DOHH2 (cell line): Measurements from ENCODE around the gene TUBAL3.

Source experiments
- H3F3A ChIP-seq: fragments of 200-600 bp; sonication (generic), shearing (Covaris generic); 2 replicates; pipeline ENCODE4 v1.6.0; 2016; ENCODE audit warnings: antibody characterized with exemption, mild to moderate bottlenecking; ENCODE audit not compliant: control insufficient read depth, insufficient read depth
- H3K27ac ChIP-seq: fragments of 200-600 bp; sonication (generic); 2 replicates; pipeline ENCODE4 v1.5.1; 2014; ENCODE audit warnings: low read depth, mild to moderate bottlenecking, low read length, moderate library complexity
- H3K27me3 ChIP-seq: fragments of 200-600 bp; sonication (generic); 2 replicates; pipeline ENCODE4 v1.6.1; 2014; ENCODE audit warnings: mild to moderate bottlenecking, low read length, mixed read lengths; ENCODE audit not compliant: control insufficient read depth
- H3K36me3 ChIP-seq: fragments of 200-600 bp; sonication (generic); 2 replicates; pipeline ENCODE4 v1.6.1; 2014; ENCODE audit warnings: mild to moderate bottlenecking, low read length, moderate library complexity, mixed read lengths; ENCODE audit not compliant: control insufficient read depth
- H3K4me1 ChIP-seq: fragments of 200-600 bp; sonication (generic); 2 replicates; pipeline ENCODE4 v1.6.1; 2014; ENCODE audit warnings: mild to moderate bottlenecking, low read length, mixed read lengths; ENCODE audit not compliant: control insufficient read depth
- H3K4me2 ChIP-seq: fragments of 200-600 bp; sonication (generic); 2 replicates; pipeline ENCODE4 v1.6.0; 2014; ENCODE audit warnings: mild to moderate bottlenecking, low read length, moderate library complexity
- H3K4me3 ChIP-seq: fragments of 200-600 bp; sonication (generic); 2 replicates; pipeline ENCODE4 v1.5.1; 2014; ENCODE audit warnings: mild to moderate bottlenecking, low read length, mixed read lengths
- H3K79me2 ChIP-seq: fragments of 200-600 bp; sonication (generic); 2 replicates; pipeline ENCODE4 v1.6.1; 2014; ENCODE audit warnings: mild to moderate bottlenecking, low read length, mixed read lengths; ENCODE audit not compliant: control insufficient read depth
- H3K9me2 ChIP-seq: fragments of 200-600 bp; sonication (generic); replicated peaks from 2 replicates; pipeline ENCODE4 v1.6.1; 2014; ENCODE audit warnings: mild to moderate bottlenecking, low read length, mixed read lengths; ENCODE audit not compliant: control insufficient read depth
- H3K9me3 ChIP-seq: fragments of 200-600 bp; sonication (generic); 2 replicates; pipeline ENCODE4 v1.6.1; 2014; ENCODE audit warnings: antibody characterized with exemption, low read length, mixed read lengths; ENCODE audit not compliant: control insufficient read depth, insufficient read depth
- H4K20me1 ChIP-seq: fragments of 200-600 bp; sonication (generic); 2 replicates; pipeline ENCODE4 v1.6.0; 2014; ENCODE audit warnings: low read depth, mild to moderate bottlenecking, antibody characterized with exemption, low read length, moderate library complexity; ENCODE audit not compliant: control insufficient read depth, insufficient read depth
- EZH2phosphoT487 ChIP-seq: fragments of 200-600 bp; sonication (generic); IDR thresholded peaks from 2 replicates; pipeline ENCODE4 v1.6.1; 2017; ENCODE audit warnings: borderline replicate concordance, mild to moderate bottlenecking, antibody characterized with exemption, low read length, moderate library complexity, mixed read lengths
- TF ChIP-seq, protein P1 (sequence below): fragments of 200-600 bp; sonication (generic); IDR thresholded peaks from one replicate; pipeline ENCODE4 v1.5.1; 2014; ENCODE audit warnings: antibody characterized with exemption, mild to moderate bottlenecking, low read depth, low read length; ENCODE audit not compliant: poor library complexity, severe bottlenecking

Gene TUBAL3

DNA sequence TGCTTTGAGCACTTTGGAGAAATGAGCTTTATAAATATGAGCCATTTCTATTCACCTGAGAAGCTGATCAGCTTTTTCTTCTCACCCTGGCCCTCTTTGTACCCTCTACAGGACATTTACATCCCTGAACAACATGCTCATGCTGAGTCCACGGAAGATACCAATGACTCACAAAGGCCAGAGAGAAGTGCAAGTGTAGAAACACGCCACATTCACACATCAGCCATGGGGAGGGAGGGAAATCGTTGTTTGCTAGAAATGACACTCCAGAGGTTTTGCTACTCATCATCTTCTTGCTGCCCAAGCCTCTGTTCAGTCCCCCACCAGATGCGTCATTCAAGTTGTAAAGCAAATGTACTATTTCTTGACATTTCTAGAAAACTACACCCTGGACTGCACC, 42.7 kb downstream of the TUBAL3 start:
- H3K36me3 ChIP-seq: no peaks in the 10 kb centered on the region
- H4K20me1 ChIP-seq: no peaks in the 10 kb centered on the region
- H3K27me3 ChIP-seq: no peaks in the 10 kb centered on the region
- no peaks in the 10 kb centered on the region for H3F3A ChIP-seq
- H3K4me1 ChIP-seq: no peaks in the 10 kb centered on the region
- no peak for TF ChIP-seq EZH2phosphoT487
- TF ChIP-seq, protein P1, sequence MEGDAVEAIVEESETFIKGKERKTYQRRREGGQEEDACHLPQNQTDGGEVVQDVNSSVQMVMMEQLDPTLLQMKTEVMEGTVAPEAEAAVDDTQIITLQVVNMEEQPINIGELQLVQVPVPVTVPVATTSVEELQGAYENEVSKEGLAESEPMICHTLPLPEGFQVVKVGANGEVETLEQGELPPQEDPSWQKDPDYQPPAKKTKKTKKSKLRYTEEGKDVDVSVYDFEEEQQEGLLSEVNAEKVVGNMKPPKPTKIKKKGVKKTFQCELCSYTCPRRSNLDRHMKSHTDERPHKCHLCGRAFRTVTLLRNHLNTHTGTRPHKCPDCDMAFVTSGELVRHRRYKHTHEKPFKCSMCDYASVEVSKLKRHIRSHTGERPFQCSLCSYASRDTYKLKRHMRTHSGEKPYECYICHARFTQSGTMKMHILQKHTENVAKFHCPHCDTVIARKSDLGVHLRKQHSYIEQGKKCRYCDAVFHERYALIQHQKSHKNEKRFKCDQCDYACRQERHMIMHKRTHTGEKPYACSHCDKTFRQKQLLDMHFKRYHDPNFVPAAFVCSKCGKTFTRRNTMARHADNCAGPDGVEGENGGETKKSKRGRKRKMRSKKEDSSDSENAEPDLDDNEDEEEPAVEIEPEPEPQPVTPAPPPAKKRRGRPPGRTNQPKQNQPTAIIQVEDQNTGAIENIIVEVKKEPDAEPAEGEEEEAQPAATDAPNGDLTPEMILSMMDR: no peak
- no peak overlapping the region for H3K4me2 ChIP-seq
- no peaks in the 10 kb centered on the region for H3K9me2 ChIP-seq
- no peaks in the 10 kb centered on the region for H3K9me3 ChIP-seq
- H3K27ac ChIP-seq: no peak overlapping the region
- no peaks in the 10 kb centered on the region for H3K79me2 ChIP-seq
- H3K4me3 ChIP-seq: no peak overlapping the region

DNA sequence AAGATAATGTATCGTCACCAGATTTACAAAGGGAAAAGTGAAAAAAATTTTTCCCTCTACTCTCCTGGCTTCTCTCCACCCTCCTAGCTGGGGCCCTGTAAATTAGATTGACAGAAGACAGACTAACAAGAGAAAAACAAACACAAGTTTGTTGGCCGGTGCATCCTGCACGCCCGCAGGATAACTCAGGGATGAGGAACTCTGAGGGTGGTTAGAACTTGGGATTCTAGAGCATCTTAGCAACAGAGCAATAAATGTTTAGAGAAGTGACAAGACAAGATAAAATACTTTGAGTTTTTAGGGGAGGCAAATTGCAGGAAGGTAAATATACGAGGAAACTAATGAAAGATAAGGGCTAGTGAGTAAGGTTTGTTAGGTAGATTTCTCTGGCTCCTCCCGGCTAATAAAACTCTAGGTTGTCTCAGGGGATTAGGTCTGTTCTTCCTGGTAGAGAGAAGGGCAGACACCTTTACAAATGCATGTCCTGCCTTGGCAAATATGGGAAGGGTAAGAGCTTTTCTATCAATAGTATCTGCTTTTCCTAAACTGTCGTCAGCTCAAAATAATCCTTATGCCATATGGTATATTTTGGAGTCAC, 44.2 kb downstream of the TUBAL3 start:
- no peaks in the 10 kb centered on the region for H3K9me3 ChIP-seq
- no peak for TF ChIP-seq EZH2phosphoT487
- TF ChIP-seq, protein P1: no peak
- H3K4me1 ChIP-seq: no peaks in the 10 kb centered on the region
- no peaks in the 10 kb centered on the region for H4K20me1 ChIP-seq
- H3K27ac ChIP-seq: no peak overlapping the region
- no peaks in the 10 kb centered on the region for H3K9me2 ChIP-seq
- H3K27me3 ChIP-seq: no peaks in the 10 kb centered on the region
- no peak overlapping the region for H3K4me2 ChIP-seq
- no peaks in the 10 kb centered on the region for H3F3A ChIP-seq
- H3K36me3 ChIP-seq: no peaks in the 10 kb centered on the region
- H3K79me2 ChIP-seq: no peaks in the 10 kb centered on the region
- H3K4me3 ChIP-seq: no peak overlapping the region

DNA sequence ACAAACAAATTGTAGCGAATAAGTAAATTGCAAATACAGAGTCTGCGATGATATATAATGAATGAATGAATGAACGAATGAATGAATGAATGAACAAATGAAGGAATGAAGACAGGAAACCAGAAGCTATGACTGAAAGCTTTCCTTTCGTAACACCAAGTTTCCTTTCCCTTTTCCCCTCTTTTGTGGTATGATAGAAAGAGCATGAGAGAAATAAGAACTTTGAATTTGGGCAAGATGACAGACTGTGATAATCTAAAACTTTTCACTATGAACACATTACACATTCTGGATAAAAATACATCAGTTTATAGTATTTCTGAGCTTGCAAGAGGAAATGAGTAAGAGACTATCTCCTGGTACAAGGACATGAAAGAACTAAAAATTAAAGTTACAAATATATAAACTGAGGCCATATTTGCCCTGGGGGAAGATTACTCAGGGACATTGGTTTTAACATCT, 48.3 kb downstream of the TUBAL3 start:
- Histone ChIP-seq H3K79me2 (no peaks in the 10 kb centered on the region), H3K9me3 (no peaks in the 10 kb centered on the region), H3K4me3 (no peak overlapping the region), H3K4me2 (no peak overlapping the region), H3K36me3 (no peaks in the 10 kb centered on the region), H3K9me2 (no peaks in the 10 kb centered on the region), H4K20me1 (no peaks in the 10 kb centered on the region), H3F3A (no peaks in the 10 kb centered on the region), H3K27ac (no peak overlapping the region), H3K4me1 (no peaks in the 10 kb centered on the region), H3K27me3 (no peaks in the 10 kb centered on the region)
- TF ChIP-seq, protein P1: no peak
- no peak for TF ChIP-seq EZH2phosphoT487
